ENCODE measurements around the gene MED8. TPM values are rescaled to one million over a fixed set of nuclear protein-coding genes. Genes with fewer than 3 reads are reported as not detected.
A peak's percentile ranks its signal among the peaks of the same experiment; 100 is the strongest.

Gene MED8
- total and polyA plus RNA-seq, 2 of the 13 experiments (the other 11 are each of a cell fraction or from before 2014, with no cell fraction given), result 16.9 to 77.4 TPM

DNA sequence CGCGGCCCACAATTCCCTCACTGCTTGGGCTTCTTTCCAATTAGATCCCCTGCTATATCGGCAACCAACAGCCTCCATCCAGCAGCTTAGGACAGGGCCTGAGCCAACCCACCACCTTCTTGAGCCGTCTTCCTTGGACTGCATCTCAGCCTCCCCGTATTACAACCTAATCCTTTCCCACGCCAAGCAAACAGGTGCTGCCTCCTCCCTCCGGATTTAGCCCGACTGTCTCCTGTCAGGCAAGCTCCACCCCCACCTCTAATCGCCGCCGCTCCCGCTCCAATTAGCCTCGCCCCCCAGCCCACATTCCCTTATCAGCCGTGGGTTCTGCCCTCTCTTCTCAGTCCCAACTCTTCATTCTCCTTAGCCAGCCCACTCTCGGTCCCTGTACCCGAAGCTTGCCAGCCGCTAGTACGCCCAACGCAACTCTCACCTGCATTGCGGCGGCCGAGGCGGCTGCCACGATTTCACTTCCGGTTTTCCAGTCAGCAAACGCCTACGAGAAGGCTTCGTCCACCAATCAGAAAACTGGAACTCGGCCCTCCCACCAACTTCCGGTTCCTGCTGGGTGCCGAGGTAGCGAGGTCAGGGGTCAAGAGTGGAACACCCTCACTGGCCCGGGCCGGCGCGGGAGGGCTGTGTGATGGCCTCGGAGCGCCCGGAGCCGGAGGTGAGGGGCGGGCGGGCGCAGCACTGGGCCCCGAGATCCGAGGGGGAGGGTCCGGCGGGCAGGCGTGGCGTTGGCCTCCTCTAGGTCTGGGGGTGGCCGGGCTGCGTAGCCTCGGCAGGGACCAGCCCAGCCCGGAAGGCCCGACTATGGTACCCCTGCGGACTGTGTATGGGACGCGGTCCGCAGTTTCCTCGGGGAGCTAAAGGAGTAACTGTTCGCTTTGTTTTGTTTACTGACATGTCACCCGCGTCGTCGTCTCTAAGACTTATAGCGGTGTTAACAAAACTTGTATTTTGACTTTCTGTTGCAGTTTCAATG is at the start of gene MED8, which contains the start of gene SZT2 (continued):
- TF ChIP-seq, protein P1, sequence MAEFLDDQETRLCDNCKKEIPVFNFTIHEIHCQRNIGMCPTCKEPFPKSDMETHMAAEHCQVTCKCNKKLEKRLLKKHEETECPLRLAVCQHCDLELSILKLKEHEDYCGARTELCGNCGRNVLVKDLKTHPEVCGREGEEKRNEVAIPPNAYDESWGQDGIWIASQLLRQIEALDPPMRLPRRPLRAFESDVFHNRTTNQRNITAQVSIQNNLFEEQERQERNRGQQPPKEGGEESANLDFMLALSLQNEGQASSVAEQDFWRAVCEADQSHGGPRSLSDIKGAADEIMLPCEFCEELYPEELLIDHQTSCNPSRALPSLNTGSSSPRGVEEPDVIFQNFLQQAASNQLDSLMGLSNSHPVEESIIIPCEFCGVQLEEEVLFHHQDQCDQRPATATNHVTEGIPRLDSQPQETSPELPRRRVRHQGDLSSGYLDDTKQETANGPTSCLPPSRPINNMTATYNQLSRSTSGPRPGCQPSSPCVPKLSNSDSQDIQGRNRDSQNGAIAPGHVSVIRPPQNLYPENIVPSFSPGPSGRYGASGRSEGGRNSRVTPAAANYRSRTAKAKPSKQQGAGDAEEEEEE (CRISPR knock-in tag; IDR thresholded peaks at IDR 0.05; ENCODE audit: borderline replicate concordance), result no peak
- TF ChIP-seq ZNF776 (CRISPR knock-in tag; IDR thresholded peaks at IDR 0.05) (no peak; the same call in 1 of the 2 replicates), SALL1 (CRISPR knock-in tag; IDR thresholded peaks at IDR 0.05) (peak; percentile 80), NFIC (IDR thresholded peaks at IDR 0.05; ENCODE audit: low read length) (no peak), HOXA7 (CRISPR knock-in tag; IDR thresholded peaks at IDR 0.05) (no peak), TP53 (CRISPR knock-in tag; conservative IDR thresholded peaks at IDR 0.05) (no peak), MED13 (CRISPR knock-in tag; IDR thresholded peaks at IDR 0.05) (no peak), GTF3A (CRISPR knock-in tag; conservative IDR thresholded peaks at IDR 0.05) (no peak), ZNF777 (CRISPR knock-in tag; IDR thresholded peaks at IDR 0.05) (0 out of 2 replicates have a peak, but pooled peaks have one; percentile 15), AGO2 (optimal IDR thresholded peaks at IDR 0.05; ENCODE audit: low read depth, low read length) (peak; percentile 43), ZNF414 (CRISPR knock-in tag; IDR thresholded peaks at IDR 0.05) (peak; percentile 72; the same call in 1 of the 2 replicates), CENPBD1 (CRISPR knock-in tag; IDR thresholded peaks at IDR 0.05; ENCODE audit: borderline replicate concordance, low read depth) (no peak), ZNF574 (CRISPR knock-in tag; IDR thresholded peaks at IDR 0.05) (peak; percentile 87)
- TF ChIP-seq, protein P2, sequence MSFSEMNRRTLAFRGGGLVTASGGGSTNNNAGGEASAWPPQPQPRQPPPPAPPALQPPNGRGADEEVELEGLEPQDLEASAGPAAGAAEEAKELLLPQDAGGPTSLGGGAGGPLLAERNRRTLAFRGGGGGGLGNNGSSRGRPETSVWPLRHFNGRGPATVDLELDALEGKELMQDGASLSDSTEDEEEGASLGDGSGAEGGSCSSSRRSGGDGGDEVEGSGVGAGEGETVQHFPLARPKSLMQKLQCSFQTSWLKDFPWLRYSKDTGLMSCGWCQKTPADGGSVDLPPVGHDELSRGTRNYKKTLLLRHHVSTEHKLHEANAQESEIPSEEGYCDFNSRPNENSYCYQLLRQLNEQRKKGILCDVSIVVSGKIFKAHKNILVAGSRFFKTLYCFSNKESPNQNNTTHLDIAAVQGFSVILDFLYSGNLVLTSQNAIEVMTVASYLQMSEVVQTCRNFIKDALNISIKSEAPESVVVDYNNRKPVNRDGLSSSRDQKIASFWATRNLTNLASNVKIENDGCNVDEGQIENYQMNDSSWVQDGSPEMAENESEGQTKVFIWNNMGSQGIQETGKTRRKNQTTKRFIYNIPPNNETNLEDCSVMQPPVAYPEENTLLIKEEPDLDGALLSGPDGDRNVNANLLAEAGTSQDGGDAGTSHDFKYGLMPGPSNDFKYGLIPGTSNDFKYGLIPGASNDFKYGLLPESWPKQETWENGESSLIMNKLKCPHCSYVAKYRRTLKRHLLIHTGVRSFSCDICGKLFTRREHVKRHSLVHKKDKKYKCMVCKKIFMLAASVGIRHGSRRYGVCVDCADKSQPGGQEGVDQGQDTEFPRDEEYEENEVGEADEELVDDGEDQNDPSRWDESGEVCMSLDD (CRISPR knock-in tag; IDR thresholded peaks at IDR 0.05; ENCODE audit: borderline replicate concordance), result no peak
- TF ChIP-seq, protein P3, sequence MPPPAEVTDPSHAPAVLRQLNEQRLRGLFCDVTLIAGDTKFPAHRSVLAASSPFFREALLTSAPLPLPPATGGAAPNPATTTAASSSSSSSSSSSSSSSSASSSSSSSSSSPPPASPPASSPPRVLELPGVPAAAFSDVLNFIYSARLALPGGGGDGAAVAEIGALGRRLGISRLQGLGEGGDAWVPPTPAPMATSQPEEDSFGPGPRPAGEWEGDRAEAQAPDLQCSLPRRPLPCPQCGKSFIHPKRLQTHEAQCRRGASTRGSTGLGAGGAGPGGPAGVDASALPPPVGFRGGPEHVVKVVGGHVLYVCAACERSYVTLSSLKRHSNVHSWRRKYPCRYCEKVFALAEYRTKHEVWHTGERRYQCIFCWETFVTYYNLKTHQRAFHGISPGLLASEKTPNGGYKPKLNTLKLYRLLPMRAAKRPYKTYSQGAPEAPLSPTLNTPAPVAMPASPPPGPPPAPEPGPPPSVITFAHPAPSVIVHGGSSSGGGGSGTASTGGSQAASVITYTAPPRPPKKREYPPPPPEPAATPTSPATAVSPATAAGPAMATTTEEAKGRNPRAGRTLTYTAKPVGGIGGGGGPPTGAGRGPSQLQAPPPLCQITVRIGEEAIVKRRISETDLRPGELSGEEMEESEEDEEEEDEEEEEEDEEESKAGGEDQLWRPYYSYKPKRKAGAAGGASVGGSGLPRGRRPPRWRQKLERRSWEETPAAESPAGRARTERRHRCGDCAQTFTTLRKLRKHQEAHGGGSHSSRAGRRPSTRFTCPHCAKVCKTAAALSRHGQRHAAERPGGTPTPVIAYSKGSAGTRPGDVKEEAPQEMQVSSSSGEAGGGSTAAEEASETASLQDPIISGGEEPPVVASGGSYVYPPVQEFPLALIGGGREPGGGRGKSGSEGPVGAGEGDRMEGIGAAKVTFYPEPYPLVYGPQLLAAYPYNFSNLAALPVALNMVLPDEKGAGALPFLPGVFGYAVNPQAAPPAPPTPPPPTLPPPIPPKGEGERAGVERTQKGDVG (CRISPR knock-in tag; IDR thresholded peaks at IDR 0.05; ENCODE audit: borderline replicate concordance), result no peak

Data from HepG2 (cell line).